IMR-90 (cell line): ENCODE data around the gene MARCHF7. TPM values are rescaled to one million over a fixed set of nuclear protein-coding genes. Genes with fewer than 3 reads are reported as not detected.

ENCODE experiments used
- ATAC-seq: fragments of 200-7000 bp; cut with Tn5 transposase; 2 replicates; pipeline ENCODE4 v1.9.1; 2020; ENCODE audit warnings: low read depth, mild to moderate bottlenecking, moderate library complexity
- BruUV-seq: library from RNA; stranded (reverse); fragments of 400-500 nt; replicated peaks from 2 replicates; lab custom pipeline; 2021; lab: Mats Ljungman, UMichigan
- CTCF ChIA-PET: fragments of 300-600 bp; formaldehyde crosslinking; extraction: SDS; loops from one replicate; lab custom pipeline; 2021; ENCODE audit warnings: antibody characterized with exemption; lab: Yijun Ruan, JAX
- POLR2A ChIA-PET: fragments of 300-600 bp; sonication (Branson Sonifier 250); formaldehyde crosslinking; loops from one replicate; lab custom pipeline; 2022; ENCODE audit warnings: antibody characterized with exemption; ENCODE audit not compliant: unreplicated experiment; lab: Charles Lee
- DNase-seq: peaks from one replicate; pipeline ENCODE4 v3.0.0; 2013
- H2AFZ ChIP-seq: replicated peaks from 2 replicates; pipeline ENCODE3; 2013; ENCODE audit warnings: low read length, mild to moderate bottlenecking; ENCODE audit not compliant: poor library complexity
- H2AK5ac ChIP-seq: 2 replicates; pipeline ENCODE4 v1.6.1; 2013; ENCODE audit warnings: low read depth, low read length, inconsistent platforms
- H2AK9ac ChIP-seq: replicated peaks from 2 replicates; pipeline ENCODE3; 2013; ENCODE audit warnings: mild to moderate bottlenecking, low read depth, low read length, moderate library complexity; ENCODE audit not compliant: poor library complexity
- H2BK120ac ChIP-seq: 2 replicates; pipeline ENCODE4 v1.6.1; 2013; ENCODE audit warnings: low read depth, low read length, inconsistent platforms
- H2BK15ac ChIP-seq: 3 replicates; pipeline ENCODE4 v1.6.1; 2013; ENCODE audit warnings: low read depth, low read length, inconsistent platforms
- H2BK20ac ChIP-seq: 2 replicates; pipeline ENCODE4 v1.6.1; 2013; ENCODE audit warnings: low read depth, mild to moderate bottlenecking, inconsistent platforms, low read length, moderate library complexity
- H2BK5ac ChIP-seq: 2 replicates; pipeline ENCODE4 v1.6.1; 2013; ENCODE audit warnings: mild to moderate bottlenecking, low read depth, low read length, inconsistent platforms; ENCODE audit not compliant: poor library complexity, severe bottlenecking
- H3K14ac ChIP-seq: replicated peaks from 2 replicates; pipeline ENCODE4 v1.6.1; 2013; ENCODE audit warnings: low read depth, low read length, inconsistent platforms
- H3K18ac ChIP-seq: 2 replicates; pipeline ENCODE4 v1.6.1; 2013; ENCODE audit warnings: low read depth, low read length, control low read depth
- H3K23ac ChIP-seq: 2 replicates; pipeline ENCODE4 v1.6.1; 2013; ENCODE audit warnings: low read depth, low read length, inconsistent platforms
- H3K27ac ChIP-seq: 2 replicates; pipeline ENCODE4 v1.5.1; 2013; ENCODE audit warnings: mild to moderate bottlenecking, control low read depth, low read length; ENCODE audit not compliant: insufficient read depth
- H3K27me3 ChIP-seq: 2 replicates; pipeline ENCODE4 v1.6.1; 2013; ENCODE audit warnings: low read length; ENCODE audit not compliant: control insufficient read depth, insufficient read depth
- H3K36me3 ChIP-seq: 2 replicates; pipeline ENCODE4 v1.6.1; 2013; ENCODE audit warnings: low read length, mixed read lengths; ENCODE audit not compliant: control insufficient read depth, insufficient read depth
- H3K4ac ChIP-seq: 2 replicates; pipeline ENCODE4 v1.6.1; 2013; ENCODE audit warnings: low read depth, low read length, inconsistent platforms
- H3K4me1 ChIP-seq: 2 replicates; pipeline ENCODE4 v1.6.1; 2013; ENCODE audit warnings: low read length, mixed read lengths; ENCODE audit not compliant: control insufficient read depth, insufficient read depth
- H3K4me2 ChIP-seq: 2 replicates; pipeline ENCODE4 v1.6.1; 2013; ENCODE audit warnings: low read depth, mild to moderate bottlenecking, control low read depth, low read length, moderate library complexity
- H3K4me3 ChIP-seq: 2 replicates; pipeline ENCODE4 v1.5.1; 2013; ENCODE audit warnings: low read depth, mild to moderate bottlenecking, control low read depth, low read length, moderate library complexity; ENCODE audit not compliant: insufficient read depth
- H3K56ac ChIP-seq: 2 replicates; pipeline ENCODE4 v1.6.1; 2013; ENCODE audit warnings: low read length, inconsistent platforms; ENCODE audit not compliant: insufficient read depth; ENCODE audit errors: extremely low read depth
- H3K79me1 ChIP-seq, 2 experiments: 2 replicates each; pipeline ENCODE4 v1.6.1; 2013; ENCODE audit warnings: low read length in 2 of 2, inconsistent platforms in 1 of 2, low read depth in 1 of 2
- H3K9ac ChIP-seq: 2 replicates; pipeline ENCODE4 v1.6.1; 2013; ENCODE audit warnings: low read depth, low read length, control low read depth
- H3K9me1 ChIP-seq: 2 replicates; pipeline ENCODE4 v1.6.1; 2013; ENCODE audit warnings: low read length, inconsistent platforms; ENCODE audit not compliant: insufficient read depth
- H3K9me3 ChIP-seq: 2 replicates; pipeline ENCODE4 v1.6.1; 2013; ENCODE audit warnings: low read length; ENCODE audit not compliant: control insufficient read depth, insufficient read depth
- H4K20me1 ChIP-seq: 2 replicates; pipeline ENCODE4 v1.6.1; 2013; ENCODE audit warnings: low read length, inconsistent platforms; ENCODE audit not compliant: insufficient read depth
- H4K5ac ChIP-seq: 2 replicates; pipeline ENCODE4 v1.6.1; 2013; ENCODE audit warnings: mild to moderate bottlenecking, low read depth, low read length, control low read depth
- H4K8ac ChIP-seq, 2 experiments: 2 replicates each; pipeline ENCODE4 v1.6.1; 2013; ENCODE audit warnings: low read depth in 2 of 2, low read length in 2 of 2, control low read depth in 1 of 2, inconsistent platforms in 1 of 2
- H4K91ac ChIP-seq: 2 replicates; pipeline ENCODE4 v1.6.1; 2013; ENCODE audit warnings: low read depth, low read length, inconsistent platforms; ENCODE audit not compliant: insufficient read depth
- BHLHE40 ChIP-seq: fragments of 150-350 bp; IDR thresholded peaks from 2 replicates; pipeline ENCODE4 v1.6.1; 2016; ENCODE audit warnings: mild to moderate bottlenecking, low read depth, low read length
- CEBPB ChIP-seq: IDR thresholded peaks from 2 replicates; pipeline ENCODE4 v1.6.1; 2012; ENCODE audit warnings: low read depth, low read length, improper control_type of control experiment
- CHD1 ChIP-seq: IDR thresholded peaks from 2 replicates; pipeline ENCODE4 v1.6.1; 2012; ENCODE audit warnings: low read depth, low read length, improper control_type of control experiment
- CTCF ChIP-seq: conservative IDR thresholded peaks from 2 replicates; pipeline ENCODE4 v1.5.1; 2012; ENCODE audit warnings: mild to moderate bottlenecking, low read depth, low read length, improper control_type of control experiment
- MAFK ChIP-seq: IDR thresholded peaks from 2 replicates; pipeline ENCODE4 v1.6.1; 2012; ENCODE audit warnings: low read depth, low read length, improper control_type of control experiment
- MXI1 ChIP-seq: IDR thresholded peaks from 2 replicates; pipeline ENCODE4 v1.6.1; 2012; ENCODE audit warnings: low read depth, mild to moderate bottlenecking, low read length, moderate library complexity, borderline replicate concordance
- WGBS, 2 experiments: methylation state at CpG; one replicate each; pipeline versions ENCODE4 v1.1.5 to v1.1.7; 2013; ENCODE audit warnings: missing lambda C conversion rate in 2 of 2; ENCODE audit not compliant: insufficient read length in 1 of 2; ENCODE audit errors: extremely low coverage in 2 of 2; 5-methylcytosine and 5-hydroxymethylcytosine counted together
- dilution Hi-C: fragments of 300-500 bp; cut with HindIII; formaldehyde crosslinking; loops from one replicate; pipeline ENCODE4 v1.14.3; 2018; ENCODE audit warnings: low sequenced_read_pairs; ENCODE audit not compliant: unreplicated experiment
- in situ Hi-C: fragments of 300-500 bp; cut with MboI; formaldehyde crosslinking; loops from 3 replicates; pipeline ENCODE4 v1.14.3; 2019; ENCODE audit warnings: low sequenced_read_pairs, inconsistent platforms, mixed read lengths
- intact Hi-C: fragments of 100-400 bp; cut with micrococcal nuclease; formaldehyde crosslinking; loops from 2 replicates; pipeline ENCODE4 v1.10.0; 2022
- polyA plus RNA-seq, 3 experiments: library from polyadenylated mRNA; depleted of rRNA; stranded (reverse); fragments of >200 nt; gene quantifications; 2 replicates each; pipeline ENCODE4 v1.2.3, GENCODE V29; 2012; ENCODE audit warnings: low replicate concordance in 1 of 3
- total RNA-seq: library from RNA; depleted of rRNA; stranded (reverse); fragments of >200 nt; gene quantifications from 2 replicates; pipeline ENCODE4 v1.2.3, GENCODE V29; 2012; rRNA removed

Gene MARCHF7
- total and polyA plus RNA-seq, 2 of the 4 experiments (the other 2 are of a cell fraction), result 59.1 to 193 TPM

GRCh38 chr2:159762075-159762474 lies 49.8 kb downstream of the MARCHF7 start:
- ATAC-seq, result no peak
- Histone ChIP-seq H3K79me1 (peaks cover 26 to 55% of the 10 kb centered on the region in 2 experiments), H2AK9ac (no peak overlapping the region), H3K14ac (no peak overlapping the region), H2AK5ac (no peak overlapping the region), H3K18ac (no peak overlapping the region), H3K9ac (no peak overlapping the region), H2BK5ac (no peak overlapping the region), H3K9me3 (no peaks in the 10 kb centered on the region), H4K91ac (no peak overlapping the region), H4K20me1 (peaks cover 22% of the 10 kb centered on the region), H3K4me2 (no peak overlapping the region), H3K4me3 (no peak overlapping the region), H3K23ac (0 out of 2 replicates have a peak overlapping the region, but pooled peaks have one; percentile 54), H3K27ac (no peak overlapping the region), H3K27me3 (no peaks in the 10 kb centered on the region), H3K9me1 (0 out of 2 replicates have a peak, but pooled peaks cover 3% of the 10 kb centered on the region), H2BK20ac (no peak overlapping the region), H2BK15ac (no peak overlapping the region), H3K4ac (no peak overlapping the region), H3K56ac (no peak overlapping the region), H2AFZ (no peak overlapping the region), H2BK120ac (no peak overlapping the region), H4K8ac (no peak overlapping the region), H3K36me3 (peaks cover 30% of the 10 kb centered on the region), H3K4me1 (peaks cover 3% of the 10 kb centered on the region), H4K5ac (no peak overlapping the region)
- CTCF ChIA-PET, result interaction anchor here (1.4 kb wide), 1 partner anchor 9 kb away, joined by 5 read pairs; no protein-coding TSS in a partner anchor
- WGBS, 2 experiments, result no CpG with 5 or more reads among the region's 1 CpG
- BruUV-seq, result no TSS peak
- in situ Hi-C loops, result no loop called here
- TF ChIP-seq CHD1 (no peak), CEBPB (no peak), MXI1 (no peak), MAFK (no peak), BHLHE40 (no peak), CTCF (no peak)
- POLR2A ChIA-PET, result no interaction called here
- no peak for DNase-seq
- intact Hi-C loops, result no loop called here
- dilution Hi-C loops, result no loop called here

Other genes with a start within 250 kb of the MARCHF7 start
- 42.1 and 49.7 TPM in 2 replicates for gene BAZ2B, start 96.0 kb upstream of the MARCHF7 start, total RNA-seq
- 8.9 and 9.0 TPM in 2 replicates for gene BAZ2B, start 96.0 kb upstream of the MARCHF7 start, polyA plus RNA-seq (2012; rRNA removed)
- gene CD302, start 85.7 kb downstream of the MARCHF7 start, total RNA-seq, result 3.8 and 6.1 TPM in 2 replicates
- 3.0 and 4.0 TPM in 2 replicates for gene CD302, start 85.7 kb downstream of the MARCHF7 start, polyA plus RNA-seq (2012; rRNA removed)
- not detected in 2 replicates for gene LY75, start 192.2 kb downstream of the MARCHF7 start, total RNA-seq
- gene LY75, start 192.2 kb downstream of the MARCHF7 start, polyA plus RNA-seq (2012; rRNA removed), result not detected in 2 replicates